ENCODE results near the gene POM121L12. TPM values are rescaled to one million over a fixed set of nuclear protein-coding genes. Genes with fewer than 3 reads are reported as not detected.

The POM121L12 gene
- total RNA-seq, 1 experiment from 2014 or later, result not detected

- ChIA-PET CTCF (no interaction called here), POLR2A (ENCODE audit: unreplicated experiment) (interaction anchor here (0.6 kb wide), 1 partner anchor 199 kb away, joined by 5 read pairs; no protein-coding TSS in a partner anchor)
- DNase-seq, result no peak
- Histone ChIP-seq H3K27me3 (ENCODE audit: insufficient read depth, low read depth) (0 out of 2 replicates have a peak, but pooled peaks cover 3% of the 10 kb centered on the region), H4K20me1 (ENCODE audit: insufficient read depth) (no peaks in the 10 kb centered on the region), H3K9me3 (ENCODE audit: insufficient read depth, low read depth) (no peaks in the 10 kb centered on the region), H3K9me2 (ENCODE audit: insufficient read depth) (no peaks in the 10 kb centered on the region; the same call in 1 of the 2 replicates), H3K27ac (no peak overlapping the region), H3K4me3 (no peak overlapping the region), H3K36me3 (ENCODE audit: low read depth) (no peaks in the 10 kb centered on the region), H3F3A (ENCODE audit: insufficient read depth, low read depth) (no peaks in the 10 kb centered on the region), H3K4me1 (replicated peaks; ENCODE audit: insufficient read depth) (no peaks in the 10 kb centered on the region), H3K4me2 (no peak overlapping the region), H2AFZ (no peak overlapping the region), H3K79me2 (ENCODE audit: low read depth) (no peaks in the 10 kb centered on the region)
- intact Hi-C loops (cut with micrococcal nuclease; ENCODE audit: unreplicated experiment), result no loop called here
- no TSS peak for BruUV-seq (replicated peaks)
- no peak for TF ChIP-seq CTCF (conservative IDR thresholded peaks at IDR 0.05)
- TF ChIP-seq EZH2 (IDR thresholded peaks at IDR 0.05; ENCODE audit: low read depth), result no peak
These were observed 24.2 kb downstream of the POM121L12 start for GRCh38 chr7:53059591-53059990.

- Histone ChIP-seq H3K27ac (no peak overlapping the region), H3F3A (ENCODE audit: insufficient read depth, low read depth) (no peaks in the 10 kb centered on the region), H3K27me3 (ENCODE audit: insufficient read depth, low read depth) (0 out of 2 replicates have a peak, but pooled peaks cover 3% of the 10 kb centered on the region), H3K36me3 (ENCODE audit: low read depth) (no peaks in the 10 kb centered on the region), H3K9me2 (ENCODE audit: insufficient read depth) (no peaks in the 10 kb centered on the region; the same call in 1 of the 2 replicates), H4K20me1 (ENCODE audit: insufficient read depth) (no peaks in the 10 kb centered on the region), H3K9me3 (ENCODE audit: insufficient read depth, low read depth) (no peaks in the 10 kb centered on the region), H3K4me3 (no peak overlapping the region), H3K79me2 (ENCODE audit: low read depth) (no peaks in the 10 kb centered on the region), H3K4me1 (replicated peaks; ENCODE audit: insufficient read depth) (no peaks in the 10 kb centered on the region), H2AFZ (no peak overlapping the region), H3K4me2 (no peak overlapping the region)
- CTCF ChIA-PET, result no interaction called here
- TF ChIP-seq EZH2 (IDR thresholded peaks at IDR 0.05; ENCODE audit: low read depth) (no peak), CTCF (conservative IDR thresholded peaks at IDR 0.05) (no peak)
- intact Hi-C loops (cut with micrococcal nuclease; ENCODE audit: unreplicated experiment), result no loop called here
- BruUV-seq (replicated peaks), result no TSS peak
- POLR2A ChIA-PET (ENCODE audit: unreplicated experiment), result no interaction called here
- DNase-seq, result no peak
These were observed 24.6 kb downstream of the POM121L12 start for GRCh38 chr7:53060066-53060465.

- Histone ChIP-seq H3K36me3 (ENCODE audit: low read depth) (no peaks in the 10 kb centered on the region), H4K20me1 (ENCODE audit: insufficient read depth) (no peaks in the 10 kb centered on the region), H3K9me2 (ENCODE audit: insufficient read depth) (no peaks in the 10 kb centered on the region; the same call in 1 of the 2 replicates), H3F3A (ENCODE audit: insufficient read depth, low read depth) (no peaks in the 10 kb centered on the region), H3K27ac (no peak overlapping the region), H3K9me3 (ENCODE audit: insufficient read depth, low read depth) (no peaks in the 10 kb centered on the region), H3K4me3 (no peak overlapping the region), H3K79me2 (ENCODE audit: low read depth) (no peaks in the 10 kb centered on the region), H3K4me2 (no peak overlapping the region), H2AFZ (no peak overlapping the region), H3K4me1 (replicated peaks; ENCODE audit: insufficient read depth) (no peaks in the 10 kb centered on the region), H3K27me3 (ENCODE audit: insufficient read depth, low read depth) (0 out of 2 replicates have a peak, but pooled peaks cover 3% of the 10 kb centered on the region)
- CTCF ChIA-PET, result no interaction called here
- no peak for DNase-seq
- TF ChIP-seq EZH2 (IDR thresholded peaks at IDR 0.05; ENCODE audit: low read depth), result no peak
- TF ChIP-seq CTCF (conservative IDR thresholded peaks at IDR 0.05), result no peak
- no TSS peak for BruUV-seq (replicated peaks)
- POLR2A ChIA-PET (ENCODE audit: unreplicated experiment), result no interaction called here
- intact Hi-C loops (cut with micrococcal nuclease; ENCODE audit: unreplicated experiment), result no loop called here
These were observed 27.4 kb downstream of the POM121L12 start for GRCh38 chr7:53062796-53063195.

All from PC-9 (cell line).